NCI-H1436 treated with DMSO at 0.1 percent for 48 hours (cell line): ENCODE data around the gene ZNF664.

Experiments
- DNase-seq: peaks from one replicate; lab custom pipeline; 2025; lab: John Stamatoyannopoulos, UW

The ZNF664 gene

DNA sequence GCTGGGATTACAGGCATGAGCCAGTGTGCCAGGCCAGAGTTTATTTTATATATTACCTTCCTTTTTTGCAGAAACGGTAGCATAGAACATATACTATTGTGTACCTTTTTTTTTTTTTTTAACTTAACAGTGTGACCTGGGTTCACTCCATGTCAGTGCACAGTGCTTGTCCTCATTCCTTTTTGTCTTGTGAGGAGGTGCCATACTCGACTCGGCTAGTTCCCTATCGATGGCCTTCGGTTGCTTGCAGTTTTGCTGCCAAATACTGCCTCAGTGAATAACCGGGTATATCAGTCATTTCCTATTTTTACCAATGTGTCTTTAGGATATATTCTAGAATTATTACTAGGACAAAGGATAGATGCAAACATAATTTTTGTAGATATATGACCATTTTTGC, 36.8 kb downstream of the ZNF664 start:
- no peak for DNase-seq

DNA sequence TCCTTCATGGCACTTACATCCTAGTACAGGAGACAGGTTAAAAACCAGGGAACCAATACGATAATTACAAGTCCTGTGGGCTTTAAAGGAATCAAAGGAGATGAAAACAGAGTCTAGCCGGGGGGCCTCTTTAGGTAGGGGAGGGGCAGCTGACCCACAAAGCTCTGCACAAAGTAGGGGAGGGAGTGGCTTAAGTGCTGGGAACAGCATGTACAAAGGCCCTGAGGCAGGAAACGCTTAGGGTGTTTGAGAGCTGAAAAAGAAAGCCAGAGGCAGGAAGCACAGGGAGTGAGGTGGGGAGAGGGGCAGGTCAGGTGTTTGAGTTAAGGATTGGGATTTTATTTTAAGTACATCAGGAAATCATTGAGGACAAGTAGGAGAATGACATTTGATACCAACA, 37.7 kb downstream of the ZNF664 start:
- no peak for DNase-seq

DNA sequence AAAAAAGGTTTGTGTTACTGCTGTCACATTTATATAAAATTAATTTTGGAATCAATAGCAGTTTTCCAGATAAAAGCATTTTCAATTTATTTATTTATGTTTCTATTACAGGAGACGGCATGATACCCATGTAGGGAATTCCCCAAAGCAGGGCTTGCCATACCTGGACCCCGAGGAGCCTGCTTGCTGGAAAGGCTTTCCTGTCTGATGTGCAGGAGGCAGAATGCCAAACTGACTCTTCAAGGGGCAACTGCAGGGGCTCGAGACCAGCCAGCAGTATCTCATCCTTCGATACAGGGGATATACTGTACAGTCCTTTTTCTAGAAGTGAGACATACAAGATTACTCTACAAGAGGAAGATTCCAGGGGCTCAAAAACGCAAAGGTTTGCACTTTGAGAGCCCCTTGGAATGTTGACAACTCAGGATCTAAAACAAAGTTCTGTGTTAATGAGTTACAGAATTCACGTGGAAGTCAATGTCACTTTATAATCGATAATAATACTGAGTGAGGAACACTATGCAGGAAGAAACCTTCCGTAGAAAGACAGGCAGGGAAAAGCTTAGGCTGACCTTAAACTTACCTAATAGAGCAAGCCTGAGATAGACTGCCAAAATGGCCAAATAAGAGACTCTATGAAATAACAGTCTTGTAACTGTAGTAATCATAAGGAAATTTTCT, 38.6 kb downstream of the ZNF664 start:
- no peak for DNase-seq

DNA sequence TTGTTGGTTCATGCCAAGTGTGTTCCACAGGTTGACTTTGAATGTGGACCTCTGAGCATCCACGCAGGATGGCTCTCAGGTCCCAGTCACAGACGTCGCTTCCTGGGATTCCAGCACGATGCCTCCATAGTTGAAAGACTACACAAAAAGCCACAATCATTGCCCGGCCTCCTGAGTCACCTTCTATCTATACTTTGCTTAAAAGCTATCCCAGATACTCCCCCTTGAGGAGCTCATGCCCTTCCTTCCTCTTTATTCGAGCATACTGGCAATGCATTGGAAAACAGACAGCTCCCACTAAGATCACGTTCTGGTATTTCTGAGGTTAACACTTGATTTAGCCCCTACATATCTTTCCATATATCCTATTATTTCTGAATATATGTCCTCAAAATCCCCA, 40.1 kb downstream of the ZNF664 start:
- DNase-seq: no peak

DNA sequence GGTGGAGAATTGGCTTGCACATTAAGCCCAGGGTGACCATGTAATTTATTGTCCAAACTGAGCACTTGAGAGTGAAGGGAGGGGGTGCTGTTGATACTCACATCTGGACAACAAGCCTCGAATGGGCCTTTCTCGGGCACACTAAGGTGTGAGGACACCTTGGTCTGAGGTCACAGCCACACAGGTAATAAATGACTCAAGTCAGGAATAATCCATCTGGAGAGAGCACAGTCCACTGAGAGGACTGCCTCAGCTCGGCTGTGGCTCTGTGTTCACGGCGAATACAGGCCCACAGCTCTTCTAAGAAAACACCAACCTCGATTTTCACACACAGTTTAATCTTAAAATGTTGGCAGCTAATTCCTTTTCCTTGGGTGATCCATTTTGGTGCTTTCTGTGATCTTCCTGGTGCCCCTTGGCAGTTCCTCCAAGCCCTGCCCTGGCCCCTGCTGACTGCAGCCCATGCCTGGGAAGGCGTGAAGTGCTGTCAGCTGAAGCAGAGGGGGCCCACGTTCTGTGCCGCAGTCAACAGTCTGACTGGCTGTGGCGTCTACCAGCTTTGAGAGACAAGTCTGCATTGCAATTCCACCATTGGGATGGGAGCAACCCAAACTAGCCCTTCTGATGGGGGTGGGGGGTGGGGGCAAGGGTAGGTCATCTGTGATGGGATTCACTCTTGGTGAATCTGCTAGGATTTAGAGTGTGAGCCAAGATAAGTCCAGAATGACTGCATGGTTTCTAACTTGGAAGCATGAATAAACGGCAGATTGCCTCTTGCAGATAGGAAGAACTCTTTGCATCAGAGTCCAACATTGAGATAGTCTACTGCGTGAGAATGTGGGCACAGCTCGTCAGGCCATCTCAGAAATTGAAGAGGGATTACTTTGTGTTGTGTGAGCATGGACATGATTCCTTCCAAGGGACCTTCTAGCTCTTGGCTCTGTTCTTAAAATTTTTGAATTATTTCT, 42.8 kb downstream of the ZNF664 start:
- DNase-seq: no peak

DNA sequence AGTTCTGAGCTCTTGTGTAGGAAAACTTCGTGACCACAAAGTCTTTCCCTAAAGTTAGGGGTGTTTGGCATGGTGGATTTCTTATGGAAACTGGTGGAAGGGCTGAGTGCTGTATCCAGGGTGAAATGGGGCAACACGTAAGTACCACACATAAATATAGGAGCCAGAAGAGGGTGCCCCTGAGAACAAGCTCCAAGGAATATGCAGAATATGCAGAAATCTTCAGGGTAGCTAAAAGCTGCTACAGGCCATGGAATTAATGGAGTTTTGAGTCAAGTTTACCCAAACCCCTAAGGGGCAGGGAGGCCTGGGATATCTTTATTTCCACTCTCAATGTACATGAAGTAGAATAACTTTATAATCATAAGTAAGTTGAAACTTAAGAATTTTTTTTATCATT, 44.0 kb downstream of the ZNF664 start:
- DNase-seq: no peak

DNA sequence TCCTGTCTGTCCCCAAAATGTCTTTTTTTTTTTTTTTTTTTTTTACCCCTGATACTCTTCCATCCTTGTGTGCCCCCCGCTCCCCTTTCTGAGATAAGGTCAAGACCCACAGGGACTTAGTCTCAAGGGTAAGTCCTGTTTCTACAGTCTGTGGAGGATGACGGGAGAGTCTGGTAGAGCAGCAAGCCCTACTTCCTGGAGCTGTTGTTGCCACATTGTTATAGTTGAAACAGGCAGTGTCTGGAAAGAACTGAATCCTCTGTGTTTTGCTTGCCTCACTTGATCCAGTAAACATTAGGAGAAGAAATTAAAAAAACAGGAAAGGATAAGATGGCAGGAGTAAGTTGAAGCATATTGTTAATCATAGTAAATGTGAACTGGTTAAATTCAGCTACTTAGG, 45.5 kb downstream of the ZNF664 start:
- DNase-seq: no peak

DNA sequence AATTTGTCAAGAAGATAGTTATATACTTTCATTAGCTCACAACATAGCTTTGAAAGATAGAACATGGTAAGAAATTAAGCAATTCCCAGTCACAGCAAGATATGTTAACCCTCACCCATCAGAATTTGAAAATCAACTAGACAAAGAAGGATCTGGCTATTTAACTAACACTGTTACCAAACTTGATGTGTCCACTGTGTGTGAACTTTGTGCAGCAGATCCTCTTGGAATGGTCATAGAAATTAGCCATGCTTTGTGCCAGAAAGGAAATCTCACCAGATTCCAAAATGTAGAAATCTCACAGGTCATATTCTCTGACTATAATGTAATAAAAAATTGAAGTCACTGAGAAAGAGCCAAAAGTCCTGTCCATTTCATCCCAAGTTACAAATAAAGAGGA, 46.1 kb downstream of the ZNF664 start:
- DNase-seq: no peak

DNA sequence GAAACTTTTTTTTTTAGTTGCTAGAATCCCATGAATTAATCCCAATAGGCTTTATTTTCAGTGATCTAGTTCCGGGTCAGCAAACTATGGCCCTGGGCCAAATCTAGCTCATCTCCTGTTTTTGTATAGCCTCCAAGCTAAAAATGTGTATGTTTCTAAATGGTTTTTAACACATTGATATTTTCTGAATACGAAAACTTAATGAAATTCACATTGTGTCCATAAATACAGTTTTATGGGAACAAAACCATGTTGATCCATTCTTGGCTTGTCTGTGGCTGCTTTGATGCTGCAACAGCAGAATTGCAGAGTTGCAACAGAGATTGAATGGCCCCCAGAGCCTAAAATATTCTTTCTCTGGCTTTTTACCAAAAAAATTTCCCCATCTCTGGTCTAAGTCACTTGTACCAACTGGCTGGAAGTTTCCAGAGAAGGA, 47.5 kb downstream of the ZNF664 start:
- no peak for DNase-seq

DNA sequence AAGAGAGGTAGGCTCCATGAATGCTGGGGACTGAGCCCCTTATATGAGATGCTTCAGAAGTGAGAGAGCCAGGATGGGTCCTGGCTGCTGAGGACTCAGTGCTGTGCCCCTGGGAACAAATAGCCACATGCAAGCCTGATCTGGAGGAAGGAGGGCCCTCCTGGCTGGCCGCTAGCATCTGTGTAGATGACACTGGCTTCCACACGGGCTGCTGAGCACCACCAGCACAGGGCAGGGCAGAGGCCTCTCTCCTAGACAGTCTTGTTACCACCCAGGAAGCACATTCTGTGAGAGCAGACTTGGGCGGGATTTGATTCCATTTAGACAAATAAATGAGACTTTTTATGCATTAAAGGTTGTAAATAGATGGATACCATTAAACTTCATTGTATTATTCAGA, 48.0 kb downstream of the ZNF664 start:
- no peak for DNase-seq

DNA sequence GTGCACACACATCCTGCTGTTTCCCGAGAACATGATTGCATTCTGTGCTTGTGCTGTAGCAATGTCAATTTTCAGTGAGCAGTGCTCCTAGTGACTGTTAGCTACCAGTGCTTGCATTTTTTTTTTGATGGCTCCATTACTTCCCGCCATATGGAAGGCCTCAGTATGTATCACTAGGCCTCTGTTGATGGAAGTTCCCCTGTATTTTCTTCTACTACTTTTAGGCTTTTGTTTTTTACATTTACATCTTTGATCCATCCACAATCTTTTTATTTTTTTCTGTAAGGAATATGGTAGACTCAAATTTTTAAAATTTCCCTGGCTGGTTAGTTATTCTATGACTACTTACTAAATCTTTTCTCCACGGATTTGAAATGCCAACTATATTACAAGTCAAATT, 49.1 kb downstream of the ZNF664 start:
- DNase-seq: no peak

DNA sequence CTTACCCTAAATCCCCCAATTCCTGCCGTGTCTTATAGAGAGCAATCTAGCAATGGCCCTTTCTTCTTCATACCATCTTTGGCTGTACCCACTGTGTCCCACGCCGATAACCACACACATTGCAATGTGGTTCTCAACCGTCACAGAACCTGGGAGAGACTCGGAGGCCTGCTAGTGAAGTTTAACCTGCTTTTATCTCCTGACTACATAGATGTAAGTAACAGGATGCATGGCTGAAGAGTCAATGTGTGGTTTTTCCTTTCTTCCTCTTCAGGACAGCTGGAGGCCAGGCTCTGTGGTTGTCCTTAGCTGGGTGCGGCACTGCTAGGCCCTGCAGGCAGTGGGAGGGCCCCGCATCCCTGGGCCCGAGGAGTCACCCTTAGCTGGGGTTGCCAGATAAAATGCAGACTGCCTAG, 51.3 kb downstream of the ZNF664 start:
- no peak for DNase-seq

DNA sequence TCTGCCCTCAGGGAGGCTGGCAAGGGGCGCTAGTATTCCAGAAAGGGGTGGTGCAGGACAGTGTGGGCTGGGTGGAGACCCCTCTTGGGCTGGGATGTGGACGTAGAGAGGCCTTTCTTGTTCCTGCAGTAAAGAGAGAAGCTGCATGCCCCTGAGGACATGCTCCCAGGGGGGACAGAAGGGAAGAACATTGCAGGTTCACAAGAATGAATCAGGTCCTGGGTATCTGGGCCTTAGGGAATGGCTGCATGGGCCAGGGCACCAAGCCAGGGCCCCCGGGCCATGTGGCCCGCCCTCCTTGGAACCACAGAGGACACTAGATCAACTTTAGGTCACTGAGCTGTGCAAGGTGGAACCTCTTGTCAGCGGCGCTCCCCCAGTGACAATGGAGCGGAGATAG, 51.8 kb downstream of the ZNF664 start:
- no peak for DNase-seq

DNA sequence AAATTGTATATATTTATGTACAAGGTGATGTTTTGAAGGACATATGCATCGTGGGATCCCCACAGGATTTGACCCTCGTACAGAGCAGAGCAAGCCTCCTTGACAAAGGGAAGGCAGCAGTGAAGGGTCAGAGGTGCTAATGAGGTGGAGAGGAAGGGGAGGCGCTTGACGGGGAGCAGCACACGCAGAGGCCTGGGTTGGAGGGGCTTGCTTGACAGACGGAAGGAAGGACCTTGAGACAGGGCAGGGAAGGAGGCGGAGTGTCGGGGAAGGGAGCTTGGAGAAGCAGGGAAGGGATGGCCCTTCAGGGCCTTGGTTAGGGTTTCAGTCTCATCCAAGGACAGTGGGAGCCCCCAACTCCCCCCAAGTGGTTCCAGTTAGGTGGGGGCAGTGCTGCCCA, 52.6 kb downstream of the ZNF664 start:
- no peak for DNase-seq

DNA sequence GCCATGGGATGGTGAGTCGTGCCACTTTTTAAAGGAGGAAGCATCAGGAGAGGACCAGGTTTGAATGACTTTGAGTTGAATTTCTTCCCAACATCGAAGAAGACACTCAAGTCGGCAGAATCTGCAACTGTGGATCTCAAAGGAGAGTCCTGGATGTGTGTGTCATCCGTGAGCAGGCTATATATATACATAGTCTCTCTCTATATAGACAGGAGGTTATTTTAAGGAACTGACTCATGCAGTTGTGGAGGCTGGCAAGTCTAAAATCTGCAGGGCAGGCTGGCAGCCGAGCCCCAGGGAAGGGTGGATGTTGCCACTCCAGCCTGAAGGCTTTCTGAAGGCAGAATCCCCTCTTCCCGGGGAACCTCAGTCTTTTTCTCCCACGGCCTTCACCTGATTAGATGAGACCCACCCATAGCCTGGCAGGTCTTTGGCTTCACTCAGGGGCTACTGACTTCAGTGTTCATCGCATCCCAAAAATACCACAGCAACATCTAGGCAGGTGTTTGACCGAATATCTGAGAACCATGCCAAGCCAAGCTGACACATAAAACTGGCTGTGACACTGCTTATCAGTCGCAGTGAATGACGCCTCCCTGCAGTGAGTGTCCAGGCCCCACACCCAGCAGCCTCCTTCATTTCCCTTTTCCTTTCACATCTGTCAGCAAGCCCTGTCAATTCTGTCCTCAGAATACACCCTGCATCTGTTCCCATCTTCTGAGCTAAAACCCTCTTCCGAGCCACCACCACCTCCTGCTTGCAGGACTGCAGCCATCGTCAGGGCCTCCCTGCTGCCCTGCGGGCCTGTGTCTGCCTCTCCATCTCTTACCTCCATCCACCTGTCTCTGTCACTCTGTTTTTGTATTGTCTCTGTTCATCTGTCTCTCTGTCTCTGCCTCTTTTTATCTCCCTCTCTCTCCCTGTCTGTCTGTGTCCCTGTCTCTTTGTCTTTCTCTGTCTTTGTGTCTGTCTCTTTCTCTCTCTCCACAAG, 54.0 kb downstream of the ZNF664 start:
- DNase-seq: no peak

DNA sequence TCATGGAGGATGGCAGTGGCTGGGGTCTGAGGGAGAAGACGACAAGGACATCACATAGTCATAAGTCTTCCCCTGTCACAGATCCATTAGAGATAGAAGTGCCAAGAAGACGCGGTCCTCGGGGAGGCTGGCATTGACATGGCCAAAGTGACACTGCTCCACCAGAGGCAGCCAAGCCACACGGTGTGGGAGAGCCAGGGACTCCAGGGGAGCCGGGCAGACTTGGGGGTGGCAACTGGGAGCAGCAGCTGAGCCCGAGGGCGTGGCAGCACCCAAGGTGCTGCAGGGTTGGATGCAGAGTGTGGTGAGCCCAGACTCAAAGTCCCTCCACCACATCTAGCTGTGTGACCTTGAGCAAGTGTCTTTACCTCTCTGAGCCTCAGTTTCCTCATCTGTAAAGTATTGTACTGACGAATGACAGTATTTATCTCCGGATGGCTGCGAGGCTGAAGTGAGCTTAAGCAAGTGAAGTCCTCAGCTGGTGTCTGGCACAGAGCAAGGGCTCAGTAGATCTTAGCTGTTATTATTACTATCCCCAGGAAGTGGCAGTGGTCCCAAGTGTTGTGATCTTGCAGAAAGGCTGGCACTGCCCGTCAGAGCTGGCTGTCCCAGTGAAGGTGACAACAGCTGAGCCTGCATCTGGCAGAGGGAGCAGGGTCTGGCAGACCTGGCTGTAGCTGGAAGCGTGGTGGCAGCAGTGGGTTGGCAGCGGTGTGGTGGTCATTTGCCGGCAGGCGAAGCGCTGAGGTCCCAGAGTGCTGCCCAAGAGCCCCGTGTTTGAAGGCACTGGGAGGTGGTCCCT, 54.9 kb downstream of the ZNF664 start:
- no peak for DNase-seq

DNA sequence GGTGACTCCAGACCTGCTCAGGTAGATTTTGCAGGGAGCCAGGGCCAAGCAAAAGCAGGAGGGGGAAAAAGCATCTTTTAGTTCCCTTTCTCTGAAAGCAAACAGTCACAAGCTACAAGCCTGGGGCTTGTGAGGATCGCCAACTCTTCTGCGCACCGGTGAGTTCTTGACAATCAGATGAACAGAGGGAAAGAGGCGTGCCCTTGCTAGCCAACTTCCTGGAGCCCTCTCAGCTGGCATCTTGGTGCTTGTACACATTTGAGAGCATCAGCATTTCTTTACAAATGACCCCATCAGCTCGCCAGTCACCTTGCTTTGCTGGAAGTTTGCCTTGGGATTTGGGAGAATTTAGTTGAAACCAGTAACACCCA, 55.5 kb downstream of the ZNF664 start:
- no peak for DNase-seq

DNA sequence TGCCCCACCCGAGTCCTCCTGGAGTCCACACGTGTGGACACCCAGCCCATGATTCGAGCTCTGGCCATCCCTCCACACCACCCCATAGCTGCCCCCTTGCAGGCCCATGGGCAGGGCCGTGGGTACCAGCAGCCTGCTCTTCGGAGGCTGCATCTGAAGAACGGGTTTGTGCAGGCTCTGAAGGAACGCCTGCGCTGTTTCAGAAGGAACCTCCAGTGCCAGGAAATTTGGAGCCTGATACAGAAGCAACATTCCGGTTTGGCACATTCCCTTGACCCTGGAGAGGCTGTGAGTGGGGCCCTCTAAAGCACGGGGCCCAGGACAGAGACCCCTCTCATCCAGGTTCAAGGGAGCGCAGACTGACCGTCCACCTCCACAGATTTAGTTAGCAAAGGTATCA, 57.0 kb downstream of the ZNF664 start:
- DNase-seq: no peak

DNA sequence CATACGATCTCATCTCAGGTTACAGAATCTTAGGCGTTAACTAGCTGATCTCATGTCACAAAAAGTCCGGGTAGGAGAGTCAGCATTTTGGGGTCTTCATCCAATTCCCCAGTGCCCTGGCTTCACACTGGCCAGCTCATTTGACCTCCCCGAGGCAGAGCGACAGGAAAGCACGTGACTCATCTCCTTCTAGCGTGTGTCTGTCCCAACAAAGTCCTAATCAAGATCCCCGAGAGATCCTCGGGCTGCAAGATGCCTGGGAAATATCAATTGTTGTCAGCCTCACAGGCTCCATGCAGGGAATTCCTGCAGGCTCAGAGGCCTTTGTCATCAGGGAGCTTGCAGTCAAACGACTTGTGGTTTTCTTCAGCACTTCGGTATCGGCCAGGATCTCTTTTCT, 57.5 kb downstream of the ZNF664 start:
- no peak for DNase-seq

DNA sequence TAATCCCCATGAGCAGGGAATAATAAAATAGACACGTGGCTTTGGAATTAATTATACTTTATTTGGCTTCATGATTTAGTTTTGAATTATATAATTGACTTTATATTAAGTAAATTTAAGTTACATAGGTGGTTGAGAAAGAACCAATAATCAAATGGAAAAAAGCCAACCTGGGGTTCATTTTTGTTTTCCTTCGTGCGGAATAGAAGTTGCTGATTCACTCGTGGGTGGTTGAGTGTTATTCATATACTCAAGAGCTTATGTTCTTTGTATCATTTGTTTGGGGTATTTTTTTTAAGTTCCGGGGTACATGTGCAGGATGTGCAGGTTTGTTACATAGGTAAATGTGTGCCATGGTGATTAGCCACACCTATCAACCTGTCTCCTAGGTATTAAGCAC, 58.0 kb downstream of the ZNF664 start:
- no peak for DNase-seq

DNA sequence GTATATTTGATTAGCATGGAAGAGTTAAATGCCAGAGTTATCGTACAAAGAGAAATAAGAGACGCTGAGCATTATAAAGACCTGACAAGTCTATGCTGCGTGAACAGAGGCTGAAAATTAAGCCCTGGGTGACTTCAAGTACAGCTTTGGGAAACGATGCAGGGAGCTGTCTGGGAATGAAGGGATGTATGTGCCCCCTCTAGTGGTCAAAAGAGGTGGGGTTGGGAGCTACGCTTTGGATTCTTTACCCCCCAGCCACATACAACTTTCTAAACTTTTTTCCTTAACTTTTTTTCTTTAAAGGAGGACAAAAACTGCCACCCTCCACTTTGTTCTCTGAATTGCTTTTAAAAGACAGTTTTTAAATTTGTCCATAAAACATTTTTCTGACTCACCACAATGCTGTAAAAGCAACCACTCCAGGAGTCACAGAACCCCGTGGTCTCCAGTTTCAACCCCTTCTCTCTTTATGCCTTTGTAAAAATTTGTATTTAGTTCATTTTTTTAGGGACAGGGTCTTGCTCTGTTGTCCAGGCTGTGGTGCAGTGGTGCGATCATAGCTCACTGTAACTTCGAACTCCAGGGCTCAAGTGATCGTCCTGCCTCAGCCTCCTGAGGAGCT, 59.4 kb downstream of the ZNF664 start:
- DNase-seq: no peak
